HG02642 (cell line): ENCODE results near the gene EFNA2.

Source experiments
- ATAC-seq: cut with Tn5 transposase; IDR thresholded peaks from one replicate; pipeline ENCODE4 v1.9.1; 2021; ENCODE audit warnings: mild to moderate bottlenecking; ENCODE audit not compliant: unreplicated experiment, poor library complexity

Gene EFNA2

DNA sequence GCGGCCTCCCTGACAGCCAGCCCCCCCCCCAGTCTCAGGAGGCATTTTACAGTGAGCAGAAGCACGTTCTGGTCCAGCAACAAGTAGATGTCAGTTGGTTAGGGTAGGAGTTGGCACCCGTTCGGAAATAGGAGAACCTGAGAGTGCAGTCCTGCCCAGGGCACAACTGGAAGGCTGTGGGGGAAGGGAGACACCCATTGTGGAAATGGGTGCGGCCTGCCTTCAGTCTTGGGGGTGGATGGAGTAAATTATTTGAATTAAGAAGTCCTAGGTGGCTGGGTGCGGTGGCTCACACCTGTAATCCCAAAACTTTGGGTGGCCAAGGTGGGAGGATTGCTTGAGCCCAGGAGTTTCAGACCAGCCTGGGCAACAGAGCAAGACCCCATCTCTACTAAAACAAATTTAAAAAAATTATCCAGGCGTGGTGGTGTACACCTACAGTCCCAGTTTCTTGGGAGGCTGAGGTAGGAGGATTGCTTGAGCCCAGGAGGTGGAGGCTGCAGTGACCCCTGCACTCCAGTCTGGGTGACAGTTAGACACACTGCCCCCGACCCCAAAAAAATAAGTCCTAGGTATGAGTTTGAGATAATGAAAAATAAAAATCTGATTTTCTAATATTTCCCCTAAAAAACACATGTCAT lies 15.3 kb upstream of the EFNA2 start:
- no peak for ATAC-seq

DNA sequence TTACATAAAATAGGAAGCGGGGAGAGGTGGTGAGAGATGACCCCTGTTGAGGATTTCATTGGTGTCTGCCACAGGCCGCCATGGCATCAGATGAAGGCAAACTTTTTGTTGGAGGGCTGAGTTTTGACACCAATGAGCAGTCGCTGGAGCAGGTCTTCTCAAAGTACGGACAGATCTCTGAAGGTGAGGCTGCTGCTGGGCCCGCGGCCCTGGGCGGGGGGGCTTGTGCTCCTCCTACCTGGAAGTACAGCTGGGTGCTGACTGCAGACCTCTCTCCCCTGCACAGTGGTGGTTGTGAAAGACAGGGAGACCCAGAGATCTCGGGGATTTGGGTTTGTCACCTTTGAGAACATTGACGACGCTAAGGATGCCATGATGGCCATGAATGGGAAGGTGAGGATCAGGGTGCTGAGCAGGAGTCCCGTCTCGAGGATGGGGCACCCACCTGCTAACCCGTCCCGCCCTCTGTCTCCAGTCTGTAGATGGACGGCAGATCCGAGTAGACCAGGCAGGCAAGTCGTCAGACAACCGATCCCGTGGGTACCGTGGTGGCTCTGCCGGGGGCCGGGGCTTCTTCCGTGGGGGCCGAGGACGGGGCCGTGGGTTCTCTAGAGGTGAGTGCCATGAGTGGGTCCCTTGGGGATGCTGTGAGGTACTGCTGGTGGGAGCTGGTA lies 14.7 kb upstream of the EFNA2 start:
- no peak for ATAC-seq

DNA sequence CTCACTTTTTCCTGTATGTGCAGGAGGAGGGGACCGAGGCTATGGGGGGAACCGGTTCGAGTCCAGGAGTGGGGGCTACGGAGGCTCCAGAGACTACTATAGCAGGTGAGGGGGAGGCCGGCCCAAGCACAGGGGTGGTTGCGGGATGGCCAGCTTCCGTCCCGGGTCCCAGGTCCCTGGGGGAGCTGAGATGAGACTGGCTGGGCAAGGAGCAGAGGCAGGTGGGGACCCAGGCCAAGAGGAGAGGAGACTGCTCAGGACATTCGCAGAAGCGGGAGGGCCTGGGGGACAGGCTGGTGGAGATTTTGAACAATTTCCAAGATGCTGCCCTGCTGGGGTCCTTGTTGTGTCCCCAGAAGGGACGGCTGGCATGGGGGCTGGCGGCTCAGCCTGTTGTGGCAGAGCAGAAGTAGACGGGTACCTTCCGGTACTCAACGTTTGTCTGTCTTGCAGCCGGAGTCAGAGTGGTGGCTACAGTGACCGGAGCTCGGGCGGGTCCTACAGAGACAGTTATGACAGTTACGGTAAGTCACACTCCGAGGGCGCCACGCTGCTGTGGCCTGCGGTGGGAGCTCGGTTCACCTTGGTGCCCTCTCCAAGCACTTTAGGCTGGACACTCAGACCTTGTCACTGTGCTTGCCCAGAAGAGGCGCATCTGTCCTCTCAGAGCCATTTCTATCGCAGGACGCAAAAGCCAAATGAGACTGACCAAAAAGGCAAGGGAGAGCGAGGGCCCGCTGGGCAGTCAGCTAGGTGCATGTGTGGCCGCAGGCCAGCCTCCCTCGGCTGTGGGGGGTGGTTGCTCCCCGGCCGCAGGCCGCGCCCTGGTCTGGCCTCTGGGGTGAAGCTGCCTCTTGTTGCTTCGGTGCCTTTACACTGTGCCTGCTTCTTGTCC lies 13.9 kb upstream of the EFNA2 start:
- no peak for ATAC-seq

DNA sequence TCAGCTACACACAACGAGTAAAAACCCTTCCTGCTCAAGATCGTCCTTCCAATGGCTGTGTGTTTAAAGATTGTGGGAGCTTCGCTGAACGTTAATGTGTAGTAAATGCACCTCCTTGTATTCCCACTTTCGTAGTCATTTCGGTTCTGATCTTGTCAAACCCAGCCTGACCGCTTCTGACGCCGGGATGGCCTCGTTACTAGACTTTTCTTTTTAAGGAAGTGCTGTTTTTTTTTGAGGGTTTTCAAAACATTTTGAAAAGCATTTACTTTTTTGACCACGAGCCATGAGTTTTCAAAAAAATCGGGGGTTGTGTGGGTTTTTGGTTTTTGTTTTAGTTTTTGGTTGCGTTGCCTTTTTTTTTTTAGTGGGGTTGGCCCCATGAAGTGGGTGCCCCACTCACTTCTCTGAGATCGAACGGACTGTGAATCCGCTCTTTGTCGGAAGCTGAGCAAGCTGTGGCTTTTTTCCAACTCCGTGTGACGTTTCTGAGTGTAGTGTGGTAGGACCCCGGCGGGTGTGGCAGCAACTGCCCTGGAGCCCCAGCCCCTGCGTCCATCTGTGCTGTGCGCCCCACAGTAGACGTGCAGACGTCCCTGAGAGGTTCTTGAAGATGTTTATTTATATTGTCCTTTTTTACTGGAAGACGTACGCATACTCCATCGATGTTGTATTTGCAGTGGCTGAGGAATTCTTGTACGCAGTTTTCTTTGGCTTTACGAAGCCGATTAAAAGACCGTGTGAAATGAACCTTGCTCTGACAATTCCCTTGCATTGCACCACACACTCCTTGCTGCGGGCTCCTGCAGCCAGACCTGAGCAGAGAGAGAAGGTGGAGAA lies 13.0 kb upstream of the EFNA2 start:
- no peak for ATAC-seq

DNA sequence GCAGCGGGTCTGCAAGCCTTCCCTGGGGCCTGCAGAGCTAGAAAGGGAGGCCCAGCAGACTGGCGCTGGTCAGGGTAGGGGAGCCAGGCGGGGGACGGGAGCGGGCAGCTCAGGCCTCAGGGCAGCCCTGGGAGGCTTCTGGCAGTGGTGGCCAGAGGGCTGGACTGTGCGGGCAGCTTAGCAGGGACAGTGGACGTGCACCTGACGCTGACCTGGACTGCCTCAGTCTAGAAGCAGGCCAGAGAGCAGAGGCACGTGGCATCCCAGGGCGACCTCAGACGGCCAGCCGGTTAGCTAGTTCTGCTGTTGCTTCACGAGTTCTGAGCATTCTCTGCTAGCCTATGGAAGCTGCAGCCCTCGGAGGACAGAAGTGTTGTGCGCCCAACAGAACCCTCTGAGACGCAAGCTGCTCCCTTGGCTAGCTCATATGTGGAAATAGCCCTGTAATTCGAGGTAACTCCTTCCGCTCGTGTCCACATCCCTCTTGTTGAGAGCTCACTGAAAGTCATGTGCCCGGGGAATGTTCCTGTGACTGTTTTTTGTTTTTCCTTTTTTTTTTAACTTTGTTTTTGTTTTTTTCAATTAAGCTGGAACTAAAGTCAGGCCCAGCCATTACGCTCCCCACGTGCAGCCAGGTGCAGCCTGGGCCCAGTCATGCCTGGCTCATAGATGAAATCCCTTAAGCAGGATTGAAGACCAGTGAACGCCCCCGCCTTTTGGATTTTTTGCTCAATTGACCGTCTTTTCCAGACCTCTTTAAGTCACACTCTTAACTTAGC lies 12.2 kb upstream of the EFNA2 start:
- no peak for ATAC-seq

DNA sequence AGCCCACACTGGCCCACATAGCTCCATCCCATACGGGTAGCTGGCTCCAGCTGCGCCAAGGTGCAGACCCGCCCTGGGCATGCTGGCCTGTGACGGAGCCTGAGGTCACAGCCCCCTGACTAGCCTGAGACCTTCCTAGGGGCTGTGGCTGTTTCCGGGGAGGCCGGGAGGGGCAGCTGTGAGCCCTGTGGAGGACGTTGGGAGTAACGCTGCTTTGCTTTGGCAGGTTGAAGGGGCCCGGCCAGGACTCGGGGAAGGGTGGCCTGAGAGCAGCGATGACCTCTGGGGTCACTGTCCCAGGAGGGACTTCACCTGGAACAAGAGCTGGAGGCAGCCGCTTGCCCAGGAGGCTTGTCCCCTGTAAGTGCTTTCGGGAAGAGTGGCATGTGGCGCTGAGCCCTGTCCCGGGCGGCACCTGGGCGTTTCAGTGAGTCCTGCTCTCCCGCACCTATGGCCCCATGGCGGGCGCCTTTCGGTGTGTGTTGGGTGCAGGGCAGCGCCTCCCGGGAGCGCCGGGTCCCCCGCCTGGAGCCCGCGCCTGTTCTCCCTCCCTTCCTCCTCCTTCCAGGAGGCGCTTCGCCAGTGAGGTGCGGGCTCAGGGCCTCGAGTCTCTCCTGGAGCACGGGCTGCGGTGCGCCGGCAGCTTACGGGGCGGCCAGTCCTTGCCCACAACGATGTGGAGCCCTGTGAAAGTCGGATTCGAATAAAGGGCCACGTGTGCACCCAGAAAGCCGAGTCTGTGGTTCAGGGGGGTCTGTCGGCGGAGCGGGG lies 11.4 kb upstream of the EFNA2 start:
- no peak for ATAC-seq

DNA sequence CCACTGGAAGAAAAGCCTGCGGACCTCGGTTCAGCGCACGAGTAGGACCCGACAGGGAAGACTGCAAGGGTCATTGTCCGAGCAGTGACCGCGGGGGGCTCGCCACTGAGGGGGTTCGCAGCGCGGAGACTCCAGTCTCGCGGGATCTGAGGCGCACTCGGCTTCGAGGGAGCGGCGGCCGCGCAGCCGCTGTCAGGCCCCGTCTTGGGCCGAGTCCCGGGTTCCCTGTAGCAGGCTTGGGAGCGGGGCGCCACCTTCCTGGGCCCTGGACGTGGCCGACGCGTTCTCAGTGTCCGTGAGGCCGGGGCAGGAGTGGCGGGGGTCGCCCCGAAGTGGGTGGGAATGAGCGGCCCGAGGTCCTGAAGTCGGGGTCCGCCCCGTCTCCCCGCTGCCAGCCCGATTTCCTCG lies 10.8 kb upstream of the EFNA2 start:
- no peak for ATAC-seq

DNA sequence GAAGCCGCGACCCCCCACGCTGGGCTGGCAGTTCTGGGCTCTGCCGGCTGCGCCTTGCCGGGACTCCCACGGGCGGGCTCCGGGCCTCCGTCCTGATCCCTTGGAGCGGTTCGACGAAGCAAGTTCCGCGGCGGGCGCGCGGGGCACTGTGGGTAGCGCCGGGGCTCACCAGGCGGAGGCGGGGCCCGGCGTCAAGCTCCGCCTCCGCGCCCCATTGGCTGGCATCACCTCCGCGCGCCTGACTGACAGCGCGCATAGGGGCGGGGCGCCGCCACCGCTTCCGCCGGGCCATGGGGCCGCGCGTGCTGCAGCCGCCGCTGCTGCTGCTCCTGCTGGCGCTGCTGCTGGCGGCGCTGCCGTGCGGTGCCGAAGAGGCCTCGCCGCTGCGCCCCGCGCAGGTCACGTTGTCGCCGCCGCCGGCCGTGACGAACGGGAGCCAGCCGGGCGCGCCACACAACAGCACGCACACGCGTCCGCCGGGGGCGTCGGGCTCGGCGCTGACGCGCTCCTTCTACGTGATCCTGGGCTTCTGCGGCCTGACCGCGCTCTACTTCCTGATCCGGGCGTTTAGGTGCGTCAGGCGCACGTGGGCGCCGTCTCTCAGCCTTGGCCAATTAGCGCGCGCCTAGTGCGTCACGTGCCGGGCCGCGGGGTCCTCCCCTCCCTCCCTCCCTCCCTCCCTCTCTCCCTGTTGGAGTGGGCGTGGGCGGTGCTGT lies 10.3 kb upstream of the EFNA2 start, which contains the start of gene FAM174C:
TSS of gene FAM174C (plus strand) at position 271 of the 716 bp plus-strand sequence. CDS start at position 291, 20 bp downstream.
- ATAC-seq, result peak; percentile 74

DNA sequence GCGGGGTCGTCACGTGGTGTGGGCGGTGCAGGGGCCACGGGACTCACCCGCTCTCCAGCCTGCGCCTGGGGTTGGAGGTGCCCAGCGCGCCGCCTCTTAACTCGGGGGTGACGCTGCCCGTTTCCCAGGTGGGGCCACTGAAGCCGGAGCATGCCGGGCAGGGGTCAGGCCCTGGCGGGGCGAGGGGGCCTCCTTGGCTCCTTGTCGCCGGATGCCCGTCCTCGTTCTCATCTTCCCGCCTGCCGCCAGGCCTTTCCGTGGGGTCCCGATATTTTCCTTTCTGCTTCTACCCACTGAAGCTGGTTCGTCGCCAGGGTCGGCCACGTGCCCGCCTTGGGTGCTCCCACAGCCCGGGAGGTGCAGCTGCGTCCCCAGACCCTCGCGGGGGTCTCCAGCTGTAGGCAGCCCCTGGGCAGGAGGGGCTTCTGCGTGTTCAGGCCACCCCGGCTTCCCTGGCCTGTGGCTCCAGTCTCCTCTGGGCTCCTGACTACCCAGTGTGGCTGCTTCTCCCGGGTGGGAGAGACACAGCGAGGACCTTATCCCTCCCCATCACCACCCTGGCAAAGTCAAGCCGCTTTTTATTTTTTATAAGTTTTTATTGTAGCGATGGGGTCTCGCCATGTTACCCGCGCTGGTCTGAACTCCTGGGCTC lies 9.6 kb upstream of the EFNA2 start:
- no peak for ATAC-seq

DNA sequence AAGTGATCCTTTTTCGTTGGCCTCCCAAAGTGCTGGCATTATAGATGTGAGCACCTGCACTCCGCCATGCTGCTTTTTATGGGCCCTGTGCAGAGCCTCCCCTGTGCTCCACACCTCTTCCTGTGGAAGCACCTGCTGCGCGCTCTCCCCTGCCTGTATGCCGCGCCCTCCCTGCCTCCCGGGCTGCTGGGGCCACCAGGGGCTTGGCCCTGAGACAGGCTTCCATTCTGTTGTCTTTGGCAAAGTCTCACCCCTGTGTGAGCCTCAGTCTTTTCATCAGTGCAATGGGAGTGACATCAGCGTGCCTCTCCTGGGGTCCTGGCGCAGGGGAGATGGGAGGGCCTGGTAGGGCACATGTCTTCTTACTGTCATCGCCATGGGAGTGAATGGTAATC lies 9.0 kb upstream of the EFNA2 start:
- ATAC-seq, result no peak

DNA sequence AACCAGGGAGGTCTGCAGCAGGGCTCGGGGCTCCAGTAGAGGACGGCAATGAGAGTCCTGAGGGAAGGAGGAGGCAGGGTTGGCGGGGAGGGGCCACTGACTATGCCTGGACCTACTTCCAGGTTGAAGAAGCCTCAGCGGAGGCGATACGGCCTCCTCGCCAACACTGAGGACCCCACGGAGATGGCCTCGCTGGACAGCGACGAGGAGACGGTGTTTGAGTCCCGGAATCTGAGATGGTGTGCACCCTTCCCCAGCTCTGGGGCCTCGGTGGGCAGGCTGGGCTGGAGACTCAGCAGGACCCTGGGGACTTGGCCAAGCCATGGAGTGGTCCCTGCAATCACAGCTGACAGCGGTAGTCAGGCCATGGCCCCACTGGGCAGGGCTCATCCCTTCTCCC lies 8.6 kb upstream of the EFNA2 start:
- ATAC-seq, result no peak

DNA sequence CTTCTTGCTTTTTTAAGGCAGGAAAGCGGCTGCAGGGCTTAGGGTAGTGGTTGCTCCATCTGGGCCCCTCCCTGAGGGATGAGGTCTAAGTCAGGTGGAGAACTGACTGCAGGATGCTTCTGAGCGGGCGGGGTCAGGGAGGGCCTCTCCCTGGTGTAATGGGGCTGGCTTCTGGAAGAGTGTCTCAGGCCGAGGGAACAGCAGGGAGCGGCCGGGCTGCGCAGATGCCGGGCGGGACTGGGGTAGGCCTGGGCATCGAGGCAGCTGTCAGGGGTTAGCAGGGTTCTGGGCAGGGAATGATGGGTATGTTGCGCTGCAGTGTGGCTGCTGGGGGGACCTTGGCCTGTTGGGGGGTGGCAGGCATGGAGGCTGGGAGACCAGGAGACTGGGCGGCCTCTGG lies 7.6 kb upstream of the EFNA2 start:
- ATAC-seq, result no peak

DNA sequence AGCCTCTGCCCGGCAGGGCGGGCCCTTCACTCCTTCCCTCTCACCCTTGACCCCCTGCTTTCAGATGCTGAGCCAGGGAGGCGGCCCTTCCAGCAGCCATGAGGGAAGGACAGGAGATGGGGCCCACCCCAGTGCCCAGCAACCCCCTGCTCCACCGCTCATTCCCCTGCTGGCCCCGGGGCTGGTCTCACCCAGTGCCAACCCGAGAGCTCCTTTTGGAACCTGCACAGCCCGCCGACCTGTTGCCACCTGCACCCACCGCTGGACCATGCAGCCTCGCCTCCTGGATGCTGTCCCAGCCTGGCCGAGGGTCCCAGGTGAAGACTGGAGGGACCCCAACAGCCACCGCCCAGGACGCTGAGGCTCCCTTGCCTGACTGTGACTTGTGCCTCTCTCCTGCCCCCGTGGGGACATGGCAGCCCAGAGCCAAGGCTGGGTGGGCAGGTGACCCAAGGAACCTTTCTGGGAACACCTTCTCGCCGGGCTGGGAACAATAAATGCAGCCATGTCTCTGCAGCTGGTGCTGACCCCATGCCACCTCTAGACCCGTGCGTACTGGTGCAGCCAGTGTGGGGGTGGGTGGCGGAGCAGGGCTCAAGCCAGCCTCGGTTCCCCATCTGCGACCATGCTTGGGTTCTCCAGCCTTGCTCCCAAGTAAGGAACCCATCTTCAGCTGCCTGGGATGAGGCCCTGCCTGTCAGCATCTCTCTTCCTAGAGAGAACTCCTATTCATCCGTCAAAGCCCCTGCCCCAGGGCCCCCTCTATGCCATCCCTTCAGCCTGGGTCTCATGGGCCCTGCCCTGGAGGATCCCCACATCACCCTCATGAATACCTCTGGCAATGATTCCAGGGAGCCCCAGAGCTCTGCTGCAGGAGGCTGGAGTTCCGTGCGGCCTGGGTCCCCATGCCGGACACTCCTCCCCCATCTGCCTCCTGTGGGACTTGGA lies 6.7 kb upstream of the EFNA2 start:
- no peak for ATAC-seq

DNA sequence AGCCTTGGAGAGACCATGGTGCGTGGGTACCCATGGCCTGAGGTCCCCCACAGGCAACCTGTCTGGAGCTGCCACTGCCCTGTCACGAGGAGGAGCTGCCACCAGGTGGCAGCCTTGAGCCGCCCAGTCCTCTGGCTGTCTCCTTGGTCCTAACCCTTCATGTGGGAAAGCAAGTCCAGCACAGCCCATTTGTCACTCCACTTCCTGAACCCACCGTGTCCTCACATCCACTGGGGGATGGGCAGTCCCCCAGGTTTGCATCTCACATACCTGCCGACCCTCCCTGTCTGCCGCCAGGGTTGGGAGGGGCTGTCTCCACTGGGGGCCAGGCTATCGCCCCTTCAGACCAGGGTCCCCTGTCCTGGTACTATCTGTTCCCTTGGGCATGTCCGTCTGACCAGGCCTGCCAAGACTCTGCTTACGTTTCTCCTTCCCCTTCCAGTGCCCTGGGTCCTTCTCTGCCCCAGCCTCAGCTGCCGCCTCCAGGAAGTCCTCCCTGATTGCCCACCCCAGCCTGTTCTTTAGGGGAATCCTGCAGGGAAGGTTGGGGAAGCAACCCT lies 5.8 kb upstream of the EFNA2 start:
- no peak for ATAC-seq

DNA sequence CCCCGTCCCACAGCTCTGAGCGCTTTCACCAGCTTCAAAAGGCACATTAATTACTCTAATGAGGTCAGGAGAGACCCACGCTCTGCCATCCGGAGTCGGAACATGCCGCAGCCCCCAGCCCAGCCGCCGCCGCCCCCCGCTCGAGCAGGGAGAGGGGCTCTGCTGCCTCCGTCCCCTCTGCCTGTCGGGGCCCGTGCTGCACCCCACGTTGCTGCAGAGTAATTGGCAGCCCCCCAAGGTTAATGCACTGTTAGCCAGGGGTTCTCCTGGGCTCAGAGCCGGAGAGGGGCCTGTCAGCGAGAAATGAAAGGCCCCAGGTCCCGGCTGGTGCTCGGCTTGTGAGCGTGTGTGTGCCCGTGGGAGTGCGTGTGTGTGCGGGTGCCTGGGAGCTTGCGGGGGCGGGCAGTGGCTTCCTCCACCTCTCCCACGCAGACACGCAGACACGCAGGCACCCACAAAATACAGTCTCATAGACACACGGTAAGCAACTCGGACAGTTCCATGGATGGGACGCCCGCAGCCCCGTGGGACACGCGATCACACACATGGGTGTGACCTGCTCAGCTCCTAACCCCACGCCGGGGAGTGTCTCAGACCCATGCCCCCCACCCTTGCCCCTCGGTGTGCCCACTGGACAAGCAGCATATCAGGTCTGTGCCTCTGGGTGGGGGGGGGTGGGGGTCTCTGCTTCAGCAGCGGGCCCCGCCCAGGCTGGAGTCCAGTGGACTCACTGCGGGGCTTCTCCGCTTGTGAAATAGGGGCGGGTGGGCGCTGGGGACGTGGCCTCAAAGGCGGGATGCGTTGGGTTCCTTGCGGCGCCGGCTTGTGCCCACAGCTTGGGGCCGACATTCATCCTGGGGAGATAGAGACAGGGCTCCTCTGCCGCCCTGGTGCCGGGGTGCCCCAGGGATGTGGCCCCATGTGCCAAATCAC lies 4.8 kb upstream of the EFNA2 start:
- no peak for ATAC-seq
